Sigmoid colon (tissue), 7 donors: ENCODE measurements around the gene NRGN. TPM values are rescaled to one million over a fixed set of nuclear protein-coding genes. Genes with fewer than 3 reads are reported as not detected.
"Not testable (repeated sequence)": the region's sequence is repeated elsewhere in the genome, so short reads cannot be mapped to it uniquely, and the experiment has no call there.

Source experiments
- DNase-seq: peaks from one replicate; pipeline ENCODE4 v3.0.0-alpha.2; 2019
- H3K27ac ChIP-seq, 4 donors: fragments of 200-600 bp; sonication (generic); one replicate each; pipeline ENCODE4 v1.5.1; 2016 to 2019; ENCODE audit warnings: mild to moderate bottlenecking in 1 of 4
- H3K27me3 ChIP-seq, 3 donors: fragments of 200-600 bp; sonication (generic); one replicate each; pipeline ENCODE4 v1.5.1; 2019; ENCODE audit warnings: mild to moderate bottlenecking in 1 of 3
- H3K36me3 ChIP-seq, 4 donors: fragments of 200-600 bp; sonication (generic); one replicate each; pipeline ENCODE4 v1.5.1; 2016 to 2019
- H3K4me1 ChIP-seq, 4 donors: fragments of 200-600 bp; sonication (generic); one replicate each; pipeline ENCODE4 v1.5.1; 2017 to 2019
- H3K4me3 ChIP-seq, 4 donors: fragments of 200-600 bp; sonication (generic); one replicate each; pipeline ENCODE4 v1.5.1; 2017 to 2019; ENCODE audit warnings: mild to moderate bottlenecking in 2 of 4, moderate library complexity in 1 of 4
- H3K9me3 ChIP-seq, 4 donors: fragments of 200-600 bp in 3 of 4; sonication (generic) in 3 of 4; one replicate each; pipeline versions ENCODE4 v1.5.1 to v1.6.1; 2013 to 2019
- EP300 ChIP-seq, 4 donors: sonication (generic); formaldehyde crosslinking; IDR thresholded peaks; one replicate each; pipeline ENCODE4 v1.6.1; 2017; ENCODE audit warnings: antibody characterized with exemption in 4 of 4
- POLR2A ChIP-seq, 2 donors: fragments of 450-650 bp; IDR thresholded peaks; one replicate each; pipeline ENCODE4 v1.6.1; 2016; ENCODE audit warnings: antibody characterized with exemption in 2 of 2, mild to moderate bottlenecking in 2 of 2, moderate library complexity in 2 of 2
- POLR2AphosphoS5 ChIP-seq, 4 donors: sonication (generic); formaldehyde crosslinking; IDR thresholded peaks; one replicate each; pipeline ENCODE4 v1.6.1; 2017; ENCODE audit warnings: antibody characterized with exemption in 4 of 4
- WGBS, 2 donors: extraction: QIAGEN DNeasy Blood & Tissue Kit; methylation state at CpG; one replicate each; pipeline ENCODE4 v1.1.7; 2013; 5-methylcytosine and 5-hydroxymethylcytosine counted together
- intact Hi-C: fragments of 100-400 bp; cut with DNase I; formaldehyde crosslinking; loops from one replicate; pipeline ENCODE4 v1.15.1; 2023
- polyA plus RNA-seq, 3 donors: library from polyadenylated mRNA; stranded (reverse); fragments of 200-250 nt; gene quantifications; one replicate each; pipeline ENCODE4 v1.2.3, GENCODE V29; 2013
- total RNA-seq, 4 donors: library from RNA; depleted of rRNA; stranded (reverse); fragments of >200 nt; gene quantifications; one replicate each; pipeline ENCODE4 v1.1.0, GENCODE V29; 2016
- TF ChIP-seq, protein P1 (sequence below), 4 experiments: fragments of 450-650 bp in 3 of 4; fragments of 200-600 bp in 1 of 4; IDR thresholded peaks; one replicate each; pipeline ENCODE4 v1.5.1; 2016 to 2019; ENCODE audit warnings: antibody characterized with exemption in 4 of 4, mild to moderate bottlenecking in 3 of 4, moderate library complexity in 2 of 4
- donor health status: healthy with polysubstance abuse.
- donor health status: Bipolar disorder and iron deficiency.
- donor health status: healthy.

Gene NRGN
- total and polyA plus RNA-seq, 7 donors: 0.95 to 7.4 (median 1.3) TPM; not detected in 2

DNA sequence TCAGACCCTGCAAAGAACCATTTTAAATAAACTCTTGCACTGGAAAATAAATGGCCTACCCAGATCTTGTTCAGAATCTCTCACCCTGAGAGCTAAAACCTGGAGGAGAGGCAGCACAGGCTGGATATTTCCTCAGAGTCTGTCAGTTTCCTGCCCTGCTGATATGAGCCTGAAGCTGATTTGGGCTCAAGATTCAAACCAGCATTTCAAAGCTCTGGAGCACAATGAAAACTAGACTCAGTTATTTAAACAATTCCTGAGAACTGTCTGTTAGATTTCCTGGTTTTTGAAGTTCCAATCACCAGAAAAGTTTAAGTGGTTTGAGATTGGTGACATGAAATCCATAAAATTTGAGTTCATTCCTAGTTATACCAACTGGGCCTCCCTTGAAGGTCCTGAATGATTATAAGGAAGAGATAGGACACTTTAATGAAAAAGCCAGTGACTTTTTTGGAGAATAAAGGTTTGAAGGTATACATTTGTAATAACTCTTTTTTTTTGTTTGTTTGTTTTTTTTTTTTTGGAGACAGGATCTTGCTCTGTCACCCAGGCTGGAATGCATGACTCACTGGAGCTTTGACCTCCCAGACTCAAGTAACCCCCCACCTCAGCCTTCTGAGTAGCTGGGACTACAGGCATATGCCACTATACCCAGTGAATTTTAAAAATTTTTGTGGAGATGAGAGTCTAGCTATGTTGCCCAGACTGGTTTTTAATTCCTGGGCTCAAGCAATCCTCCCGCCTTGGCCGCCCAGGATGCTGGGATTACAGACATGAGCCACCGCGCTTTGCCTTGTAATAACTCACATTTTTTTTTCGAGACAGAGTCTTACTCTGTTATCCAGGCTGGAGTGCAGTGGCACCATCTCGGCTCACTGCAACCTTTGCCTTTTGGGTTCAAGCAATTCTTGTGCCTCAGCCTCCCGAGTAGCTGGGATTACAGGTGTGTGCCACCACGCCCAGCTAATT, 30.3 kb downstream of the NRGN start:
- Histone ChIP-seq H3K4me3 (no peak overlapping the region), H3K27me3 (no peaks in the 10 kb centered on the region), H3K9me3 (no peaks in the 10 kb centered on the region), H3K4me1 (no peaks in the 10 kb centered on the region), H3K36me3 (peaks cover 0 to 76% (median 15%) of the 10 kb centered on the region in 4 donors), H3K27ac (no peak overlapping the region)
- TF ChIP-seq EP300 (IDR thresholded peaks at IDR 0.05): no peak
- TF ChIP-seq POLR2A (IDR thresholded peaks at IDR 0.05): no peak
- TF ChIP-seq, protein P1, sequence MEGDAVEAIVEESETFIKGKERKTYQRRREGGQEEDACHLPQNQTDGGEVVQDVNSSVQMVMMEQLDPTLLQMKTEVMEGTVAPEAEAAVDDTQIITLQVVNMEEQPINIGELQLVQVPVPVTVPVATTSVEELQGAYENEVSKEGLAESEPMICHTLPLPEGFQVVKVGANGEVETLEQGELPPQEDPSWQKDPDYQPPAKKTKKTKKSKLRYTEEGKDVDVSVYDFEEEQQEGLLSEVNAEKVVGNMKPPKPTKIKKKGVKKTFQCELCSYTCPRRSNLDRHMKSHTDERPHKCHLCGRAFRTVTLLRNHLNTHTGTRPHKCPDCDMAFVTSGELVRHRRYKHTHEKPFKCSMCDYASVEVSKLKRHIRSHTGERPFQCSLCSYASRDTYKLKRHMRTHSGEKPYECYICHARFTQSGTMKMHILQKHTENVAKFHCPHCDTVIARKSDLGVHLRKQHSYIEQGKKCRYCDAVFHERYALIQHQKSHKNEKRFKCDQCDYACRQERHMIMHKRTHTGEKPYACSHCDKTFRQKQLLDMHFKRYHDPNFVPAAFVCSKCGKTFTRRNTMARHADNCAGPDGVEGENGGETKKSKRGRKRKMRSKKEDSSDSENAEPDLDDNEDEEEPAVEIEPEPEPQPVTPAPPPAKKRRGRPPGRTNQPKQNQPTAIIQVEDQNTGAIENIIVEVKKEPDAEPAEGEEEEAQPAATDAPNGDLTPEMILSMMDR (IDR thresholded peaks at IDR 0.05): no peak
- TF ChIP-seq POLR2AphosphoS5 (IDR thresholded peaks at IDR 0.05): no peak
- 96% methylated on average over 8 of the region's 8 CpGs for WGBS, 2 donors
- intact Hi-C loops: no loop called here
- DNase-seq: no peak

DNA sequence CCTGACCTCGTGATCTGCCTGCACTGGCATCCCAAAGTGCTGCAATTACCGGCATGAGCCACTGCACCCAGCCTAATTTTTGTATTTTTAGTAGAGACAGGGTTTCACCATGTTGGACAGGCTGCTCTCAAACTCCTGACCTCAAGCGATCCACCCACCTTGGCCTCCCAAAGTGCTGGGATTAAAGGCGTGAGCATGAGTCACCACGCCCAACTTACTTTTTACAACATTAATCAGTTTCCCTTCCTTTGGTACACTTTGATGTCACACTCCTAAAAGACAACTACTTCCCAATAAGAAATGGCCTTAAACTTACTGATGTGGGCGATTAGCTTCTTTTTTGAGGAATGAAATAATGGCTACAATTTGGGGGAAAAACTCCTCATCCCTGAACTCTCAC, 31.2 kb downstream of the NRGN start:
- H3K27ac ChIP-seq, H3K4me3 ChIP-seq, H3K4me1 ChIP-seq, H3K9me3 ChIP-seq, H3K27me3 ChIP-seq, intact Hi-C loops, DNase-seq: not testable (repeated sequence)
- 87 to 94% methylated on average over 6 of the region's 6 CpGs for WGBS, 2 donors
- H3K36me3 ChIP-seq: peaks cover 0 to 76% (median 15%) of the 10 kb centered on the region in 4 donors

DNA sequence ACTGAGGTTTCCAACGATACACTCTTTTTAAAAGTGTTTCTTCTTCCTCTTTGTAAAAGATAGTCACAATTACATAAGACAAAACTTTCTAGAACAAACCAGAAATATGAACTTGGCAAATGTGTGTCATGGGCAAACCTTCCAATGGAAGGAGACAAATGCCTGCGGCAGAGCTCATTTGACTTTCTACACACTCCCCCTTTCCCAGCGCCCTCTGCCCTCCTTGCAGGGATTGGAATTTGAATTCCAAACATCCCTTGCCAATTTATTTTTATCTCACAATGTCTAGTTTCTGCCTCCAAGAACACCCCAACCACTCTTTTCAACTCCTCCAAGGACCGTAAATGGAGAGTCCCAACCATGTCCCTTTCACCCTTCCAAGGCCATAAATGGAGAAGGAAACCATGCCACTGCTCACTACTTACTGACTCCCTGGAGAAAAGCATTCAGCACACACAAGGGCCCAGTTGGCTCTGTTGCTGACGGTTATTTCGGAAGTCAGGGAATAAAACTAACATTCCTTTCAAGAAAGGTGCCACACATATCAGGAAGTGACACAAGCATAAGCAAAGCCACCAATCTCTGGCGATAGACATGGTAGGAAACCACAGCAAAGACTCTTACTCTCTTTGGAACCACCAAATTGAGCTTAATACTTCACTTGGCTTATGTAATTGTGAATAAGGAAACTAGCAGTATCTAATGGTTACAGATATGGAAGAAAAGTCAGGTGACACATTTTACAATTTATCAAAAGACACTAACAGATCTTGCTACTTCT, 37.3 kb downstream of the NRGN start:
- H3K36me3 ChIP-seq: peaks cover 0 to 32% (median 0%) of the 10 kb centered on the region in 4 donors
- no peak for DNase-seq
- WGBS, 2 donors: 85 to 96% methylated on average over 7 of the region's 7 CpGs
- no peaks in the 10 kb centered on the region for H3K9me3 ChIP-seq
- no peak for TF ChIP-seq EP300 (IDR thresholded peaks at IDR 0.05)
- TF ChIP-seq, protein P1 (IDR thresholded peaks at IDR 0.05): no peak
- TF ChIP-seq POLR2AphosphoS5 (IDR thresholded peaks at IDR 0.05): no peak
- TF ChIP-seq POLR2A (IDR thresholded peaks at IDR 0.05): no peak
- H3K27me3 ChIP-seq: no peaks in the 10 kb centered on the region
- H3K27ac ChIP-seq: no peak overlapping the region
- H3K4me3 ChIP-seq: no peak overlapping the region
- H3K4me1 ChIP-seq: peaks cover 0 to 7% (median 0%) of the 10 kb centered on the region in 4 donors
- intact Hi-C loops: no loop called here

DNA sequence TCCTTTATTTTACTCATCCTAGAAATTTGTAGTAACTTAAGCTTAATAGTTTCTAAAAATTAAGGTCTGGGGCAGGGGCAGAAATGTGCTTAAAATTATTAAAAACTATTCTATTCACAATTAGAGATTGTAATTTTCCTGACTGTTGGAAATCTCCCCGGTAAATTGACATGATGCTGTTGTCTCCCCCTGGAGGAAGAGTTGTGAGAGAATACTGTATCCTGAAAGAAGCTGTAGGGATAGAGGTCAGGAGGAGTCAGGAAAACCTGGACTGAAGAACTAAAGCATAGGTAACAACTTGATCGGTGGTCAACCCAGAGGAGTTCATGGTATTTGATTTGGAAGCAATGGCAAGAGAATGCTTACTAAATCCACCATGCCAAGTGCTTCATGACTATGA, 38.5 kb downstream of the NRGN start:
- Histone ChIP-seq H3K4me1 (peaks cover 0 to 7% (median 0%) of the 10 kb centered on the region in 4 donors), H3K4me3 (no peak overlapping the region), H3K9me3 (no peaks in the 10 kb centered on the region), H3K27me3 (no peaks in the 10 kb centered on the region), H3K36me3 (peaks cover 0 to 20% (median 0%) of the 10 kb centered on the region in 4 donors), H3K27ac (no peak overlapping the region)
- TF ChIP-seq POLR2AphosphoS5 (IDR thresholded peaks at IDR 0.05) (no peak), EP300 (IDR thresholded peaks at IDR 0.05) (no peak), POLR2A (IDR thresholded peaks at IDR 0.05) (no peak)
- TF ChIP-seq, protein P1 (IDR thresholded peaks at IDR 0.05): no peak
- no peak for DNase-seq
- intact Hi-C loops: no loop called here
- WGBS, 2 donors: 57 to 88% methylated on average over 2 of the region's 2 CpGs

DNA sequence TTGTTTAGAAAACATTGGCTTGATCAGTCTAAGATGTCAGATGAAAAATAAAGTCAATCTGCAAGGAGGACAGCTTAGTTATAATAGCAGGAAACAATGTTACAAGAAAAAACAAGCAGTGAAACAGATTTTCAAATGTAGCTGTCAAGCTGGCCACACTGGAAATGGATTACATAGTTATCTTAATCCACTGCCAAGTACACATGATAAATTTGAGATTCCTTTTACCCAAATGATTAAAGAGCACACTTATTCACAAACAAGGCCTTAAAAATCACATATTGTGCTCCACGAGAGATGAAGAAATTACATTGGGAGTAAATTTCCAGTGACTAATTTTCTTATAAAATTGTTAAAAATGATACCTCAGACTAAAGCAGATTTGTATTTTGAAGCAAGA, 39.8 kb downstream of the NRGN start:
- TF ChIP-seq POLR2AphosphoS5 (IDR thresholded peaks at IDR 0.05) (no peak), EP300 (IDR thresholded peaks at IDR 0.05) (no peak), POLR2A (IDR thresholded peaks at IDR 0.05) (no peak)
- TF ChIP-seq, protein P1 (IDR thresholded peaks at IDR 0.05): no peak
- intact Hi-C loops: no loop called here
- peaks cover 0 to 7% (median 0%) of the 10 kb centered on the region in 4 donors for H3K4me1 ChIP-seq
- peaks cover 0 to 10% (median 0%) of the 10 kb centered on the region in 4 donors for H3K36me3 ChIP-seq
- 78 to 80% methylated on average over 1 of the region's 1 CpG for WGBS, 2 donors
- no peak for DNase-seq
- H3K27ac ChIP-seq: no peak overlapping the region
- H3K4me3 ChIP-seq: no peak overlapping the region
- H3K27me3 ChIP-seq: no peaks in the 10 kb centered on the region
- no peaks in the 10 kb centered on the region for H3K9me3 ChIP-seq
